Endometrial microvascular endothelial cells (primary cell): ENCODE measurements around the gene RMI1. TPM values are rescaled to one million over a fixed set of nuclear protein-coding genes. Genes with fewer than 3 reads are reported as not detected.

ENCODE experiments used
- in situ Hi-C: cut with HindIII; loops from 2 replicates; pipeline ENCODE4 v1.10.0; 2017; ENCODE audit warnings: low sequenced_read_pairs, low pct_unique_long_range_greater_than_20kb; ENCODE audit errors: inconsistent ontology term
- total RNA-seq: library from RNA; depleted of rRNA; stranded (reverse); fragments of >200 nt; gene quantifications from one replicate; pipeline ENCODE4 v1.2.3, GENCODE V29; 2015; ENCODE audit errors: inconsistent ontology term

Gene RMI1
- total RNA-seq, 1 donor from 2014 or later: 11.5 TPM

- in situ Hi-C loops: no loop called here
These were observed 15.0 kb upstream of the RMI1 start for GRCh38 chr9:83965350-83966208.

DNA sequence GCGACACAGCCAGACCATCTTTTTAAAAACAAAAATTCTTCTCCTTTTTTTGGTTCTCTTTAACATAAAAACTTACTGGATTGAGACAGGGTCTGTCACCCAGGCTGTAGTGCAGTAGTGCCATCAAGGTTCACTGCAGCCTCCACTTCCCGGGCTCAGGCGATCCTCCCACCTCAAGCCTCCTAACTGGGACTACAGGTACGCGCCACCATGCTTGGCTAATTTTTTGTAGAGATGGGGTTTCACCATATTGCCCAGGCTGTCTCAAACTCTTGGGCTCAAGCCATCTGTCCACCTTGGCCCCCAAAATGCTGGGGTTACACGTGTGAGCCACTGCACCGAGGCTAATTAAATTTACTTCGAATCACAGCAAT lies 14.4 kb upstream of the RMI1 start:
- in situ Hi-C loops: no loop called here

DNA sequence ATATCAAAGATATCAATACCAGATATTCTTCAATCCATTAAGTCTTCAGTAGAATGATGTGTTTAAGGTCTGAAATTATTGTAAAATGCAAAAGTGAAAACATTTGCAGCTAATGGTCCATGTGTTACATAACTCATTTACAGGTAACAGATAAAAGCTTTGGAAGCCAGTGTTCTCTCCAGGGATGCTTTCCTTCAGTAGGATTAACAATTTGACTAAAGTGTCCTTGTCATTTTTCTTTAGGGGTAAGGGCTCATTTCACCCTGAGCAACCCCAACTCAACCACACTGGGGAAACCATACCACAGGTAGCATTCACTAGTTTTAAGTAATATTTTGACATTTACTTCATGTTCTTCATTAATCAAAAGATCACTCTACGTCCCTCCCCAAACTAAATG lies 13.5 kb upstream of the RMI1 start:
- in situ Hi-C loops: no loop called here

- in situ Hi-C loops: no loop called here
These were observed 11.0 kb upstream of the RMI1 start for GRCh38 chr9:83969602-83970001.

GRCh38 chr9:83971485-83971884 lies 9.1 kb upstream of the RMI1 start:
- in situ Hi-C loops: no loop called here

GRCh38 chr9:83972286-83972685 lies 8.3 kb upstream of the RMI1 start:
- in situ Hi-C loops: no loop called here

- in situ Hi-C loops: loop anchor here (25.0 kb wide), 1 partner anchor 187 kb away; no protein-coding TSS in a partner anchor
These were observed 5.3 kb upstream of the RMI1 start for GRCh38 chr9:83975300-83975699.

- in situ Hi-C loops: loop anchor here (25.0 kb wide), 1 partner anchor 186 kb away; no protein-coding TSS in a partner anchor
These were observed 4.2 kb upstream of the RMI1 start for GRCh38 chr9:83976372-83976771.

DNA sequence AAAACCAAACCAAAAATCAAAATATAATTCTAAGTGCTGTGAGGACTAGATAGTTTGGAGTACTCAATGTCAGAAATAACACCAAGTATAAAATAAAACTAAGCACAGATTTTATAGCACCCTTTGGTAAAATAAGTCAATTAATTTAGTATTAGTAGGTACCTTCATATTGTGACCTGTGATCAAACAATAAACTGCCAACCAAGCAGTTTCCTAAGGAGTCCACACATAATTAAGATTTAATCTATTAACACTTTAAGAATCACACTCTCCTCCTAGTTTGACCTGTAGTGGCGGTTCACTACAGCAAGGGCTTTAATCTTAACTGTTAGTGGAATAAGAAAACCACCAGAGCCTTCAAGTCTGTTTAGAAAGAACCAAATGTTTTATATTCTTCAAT lies 3.4 kb upstream of the RMI1 start:
- in situ Hi-C loops: loop anchor here (25.0 kb wide), 1 partner anchor 185 kb away; no protein-coding TSS in a partner anchor

- in situ Hi-C loops: loop anchor here (25.0 kb wide), 1 partner anchor 183 kb away; no protein-coding TSS in a partner anchor
These were observed 1.4 kb upstream of the RMI1 start for GRCh38 chr9:83978992-83979811.

- in situ Hi-C loops: loop anchor here (25.0 kb wide), 1 partner anchor 182 kb away; no protein-coding TSS in a partner anchor
These were observed 702 bp upstream of the RMI1 start, which contains the start of gene HNRNPK for GRCh38 chr9:83979812-83980394. Gene HNRNPK (minus strand): TSS chr9:83980215. CDS start chr9:83978252, 1,963 bp downstream.

DNA sequence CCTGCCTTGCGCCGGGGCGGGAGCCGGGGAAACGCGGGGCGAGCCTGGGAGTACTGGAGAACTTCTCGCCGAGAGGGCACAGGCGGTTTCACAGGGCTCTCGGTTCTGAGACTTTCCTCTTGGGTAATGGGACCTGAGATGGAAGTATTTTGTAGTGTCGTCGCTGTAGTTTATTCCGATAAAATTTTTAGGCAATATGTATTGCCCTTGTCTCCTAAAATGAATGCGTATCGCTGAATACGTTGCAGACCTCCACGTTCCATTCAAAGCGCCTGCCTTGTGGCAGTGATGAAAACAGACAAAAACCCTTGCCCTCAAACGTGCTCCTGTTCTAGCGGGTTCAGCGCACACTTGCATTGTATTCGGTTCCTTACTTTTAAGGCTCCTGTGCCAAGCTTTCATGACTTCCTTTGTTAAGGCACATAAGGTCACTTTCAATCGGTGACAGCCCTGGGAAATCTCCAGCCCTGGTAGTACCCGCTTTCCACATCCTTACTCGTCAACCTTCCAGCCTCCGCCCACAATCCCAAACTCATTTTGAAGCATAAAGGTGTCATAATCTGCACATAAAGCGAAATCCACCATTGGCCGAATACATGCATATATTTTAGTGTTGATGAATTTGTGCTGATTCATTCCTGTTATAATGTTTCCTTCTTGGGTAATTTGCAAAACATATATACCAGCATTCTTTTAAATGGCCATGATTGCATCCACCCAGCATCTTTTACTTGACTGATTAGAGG lies 694 bp downstream of the RMI1 start:
- in situ Hi-C loops: loop anchor here (25.0 kb wide), 1 partner anchor 181 kb away; no protein-coding TSS in a partner anchor

GRCh38 chr9:83986195-83986594 lies 5.6 kb downstream of the RMI1 start:
- in situ Hi-C loops: loop anchor here (25.0 kb wide), 1 partner anchor 176 kb away; no protein-coding TSS in a partner anchor

GRCh38 chr9:83986765-83987401 lies 6.3 kb downstream of the RMI1 start:
- in situ Hi-C loops: loop anchor here (25.0 kb wide), 1 partner anchor 175 kb away; no protein-coding TSS in a partner anchor

DNA sequence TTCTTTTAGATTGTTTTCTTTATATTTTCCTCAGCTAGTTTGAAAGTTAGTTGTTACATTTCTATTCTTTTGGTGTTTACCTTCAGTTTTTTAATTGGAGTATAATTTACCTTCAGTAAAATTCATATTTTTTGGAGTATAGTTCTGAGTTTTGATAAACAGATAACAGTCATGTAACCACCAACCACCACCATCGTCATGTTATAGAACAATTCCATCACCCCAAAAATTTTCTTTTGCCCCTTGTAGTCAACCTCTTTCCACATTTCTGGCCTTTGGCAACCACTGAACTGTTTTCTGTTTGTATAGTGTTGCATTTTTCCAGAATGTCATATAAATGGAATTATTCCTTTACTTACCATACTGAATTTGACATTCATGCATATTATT lies 6.8 kb downstream of the RMI1 start:
- in situ Hi-C loops: loop anchor here (25.0 kb wide), 1 partner anchor 175 kb away; no protein-coding TSS in a partner anchor

- in situ Hi-C loops: loop anchor here (25.0 kb wide), 1 partner anchor 174 kb away; no protein-coding TSS in a partner anchor
These were observed 7.8 kb downstream of the RMI1 start for GRCh38 chr9:83988411-83988810.

DNA sequence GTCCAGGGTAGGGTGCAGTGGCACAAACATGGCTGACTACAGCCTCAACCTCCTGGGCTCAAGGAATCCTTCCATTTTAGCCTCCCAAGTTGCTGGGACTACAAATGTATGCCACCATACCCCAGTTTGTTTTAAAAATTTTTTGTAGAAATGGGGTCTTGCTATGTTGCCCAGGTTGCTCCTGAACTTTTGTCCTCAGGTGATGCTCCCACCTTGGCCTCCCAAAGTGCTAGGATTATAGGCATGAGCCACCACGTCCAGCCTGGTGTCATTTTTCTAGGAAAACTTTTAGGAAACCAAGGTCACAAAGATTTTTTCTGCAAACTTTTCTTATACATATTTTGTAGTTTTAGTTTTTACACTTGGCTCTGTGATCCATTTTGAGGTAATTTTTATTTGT lies 10.8 kb downstream of the RMI1 start:
- in situ Hi-C loops: loop anchor here (25.0 kb wide), 1 partner anchor 171 kb away; no protein-coding TSS in a partner anchor

GRCh38 chr9:83992407-83992806 lies 11.8 kb downstream of the RMI1 start:
- in situ Hi-C loops: loop anchor here (25.0 kb wide), 1 partner anchor 170 kb away; no protein-coding TSS in a partner anchor
